Hematopoietic multipotent progenitor cell (in vitro differentiated cells): ENCODE results near the gene CNTN5. TPM values are rescaled to one million over a fixed set of nuclear protein-coding genes. Genes with fewer than 3 reads are reported as not detected.
A peak's percentile ranks its signal among the peaks of the same experiment; 100 is the strongest.

Experiments used
- DNase-seq, 3 donors: peaks; one replicate each; pipeline ENCODE4 v3.0.0-alpha.2; 2011 to 2015; ENCODE audit warnings: low read depth in 2 of 3, low spot score in 2 of 3
- total RNA-seq: library from RNA; depleted of rRNA; stranded (reverse); fragments of >200 nt; gene quantifications from one replicate; pipeline ENCODE4 v1.2.3, GENCODE V29; 2012

Gene CNTN5
- total RNA-seq, 1 donor = not detected

DNA sequence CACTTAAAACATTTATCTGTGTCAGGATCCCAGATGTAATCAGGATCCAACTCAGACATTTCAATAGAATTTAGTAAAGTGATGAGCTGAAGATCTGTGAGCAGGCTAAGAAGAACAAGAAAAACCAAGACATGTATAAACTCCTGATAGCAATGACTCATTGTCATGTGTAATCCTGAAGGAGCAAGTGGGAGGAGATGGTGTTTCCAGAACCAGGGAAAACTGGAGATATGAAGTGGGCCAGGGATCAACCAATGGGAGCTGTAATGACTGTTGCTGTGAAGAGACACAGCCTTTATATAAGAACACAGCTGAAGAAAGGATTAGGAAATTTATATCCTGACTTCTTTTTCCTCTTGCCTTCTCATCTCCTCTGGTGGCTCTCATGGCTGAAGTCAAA is 983.8 kb downstream of the CNTN5 start:
- no peak for DNase-seq

DNA sequence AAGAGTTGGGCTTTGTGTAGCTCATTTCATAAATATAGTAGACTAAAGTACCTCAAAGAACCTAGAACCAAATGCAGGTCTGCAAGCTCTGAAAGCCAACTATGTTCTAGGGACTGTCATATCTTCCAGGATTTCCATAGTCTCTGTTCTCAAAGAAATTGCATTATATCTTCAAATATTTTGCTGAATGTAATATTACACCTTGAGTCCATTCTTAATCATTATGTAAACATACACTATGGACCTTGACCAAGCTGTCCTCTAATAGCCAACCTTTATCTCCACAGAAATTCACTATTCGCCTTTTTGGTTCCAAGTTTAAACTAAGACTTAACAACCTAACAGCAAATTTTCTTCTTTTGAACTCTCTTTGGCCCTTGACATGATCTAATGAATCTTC is 987.7 kb downstream of the CNTN5 start:
- DNase-seq = no peak

DNA sequence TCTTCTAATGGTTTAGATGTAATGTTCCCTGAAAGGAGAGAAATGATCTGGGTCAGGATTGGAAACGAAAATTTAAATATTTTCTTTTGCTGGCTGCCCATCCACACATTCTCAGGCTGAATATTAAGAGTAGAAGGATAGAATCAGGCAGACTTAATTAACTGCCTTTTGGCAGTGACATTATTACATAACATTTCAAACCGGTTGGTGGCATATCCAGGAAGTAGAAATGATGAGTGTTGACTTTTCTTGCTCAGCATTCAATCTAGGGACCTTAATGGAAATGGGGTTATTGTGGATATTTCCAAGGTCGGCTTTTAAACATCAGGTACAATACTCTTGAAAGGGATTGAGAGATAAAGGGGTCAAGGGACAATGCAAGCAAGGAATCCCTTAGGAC is 989.0 kb downstream of the CNTN5 start:
- no peak for DNase-seq

DNA sequence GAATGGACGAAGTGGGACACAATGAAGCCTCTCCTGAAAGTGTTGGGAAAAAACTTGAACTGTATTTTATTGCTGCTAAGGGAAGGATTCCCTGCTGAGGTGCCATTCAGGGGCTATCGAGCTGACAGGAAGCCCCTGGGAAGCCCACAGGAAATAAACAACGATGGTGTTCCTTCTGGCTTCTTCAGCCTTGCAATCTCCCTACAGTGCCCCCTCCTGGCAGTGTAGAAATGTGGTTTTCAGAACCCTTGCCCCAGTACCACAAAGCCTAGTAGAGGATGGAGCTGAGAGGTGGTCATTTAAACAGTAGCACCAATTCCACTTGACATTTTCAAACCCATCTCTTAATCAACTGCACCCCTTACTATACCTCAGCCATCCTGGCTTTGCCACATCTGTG is 989.6 kb downstream of the CNTN5 start:
- DNase-seq = no peak

DNA sequence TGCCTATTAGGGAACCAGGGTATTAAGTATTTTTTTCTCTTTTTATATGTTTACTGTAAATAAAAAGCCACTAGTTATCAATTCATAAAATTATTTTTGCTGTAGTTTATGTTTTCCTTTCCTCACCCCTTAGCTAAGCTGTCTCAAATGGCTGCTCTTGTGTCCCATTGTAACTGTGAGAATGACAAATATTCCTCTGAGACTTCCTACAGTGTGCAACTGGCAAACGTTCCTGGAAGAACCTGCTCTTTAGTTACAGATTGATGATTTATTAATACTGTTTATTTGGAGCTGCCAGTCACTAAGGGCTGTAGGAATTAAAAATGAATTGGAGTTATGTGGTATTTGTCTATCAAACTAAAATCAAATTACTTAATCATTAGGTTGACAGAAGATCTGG is 990.9 kb downstream of the CNTN5 start:
- no peak for DNase-seq

DNA sequence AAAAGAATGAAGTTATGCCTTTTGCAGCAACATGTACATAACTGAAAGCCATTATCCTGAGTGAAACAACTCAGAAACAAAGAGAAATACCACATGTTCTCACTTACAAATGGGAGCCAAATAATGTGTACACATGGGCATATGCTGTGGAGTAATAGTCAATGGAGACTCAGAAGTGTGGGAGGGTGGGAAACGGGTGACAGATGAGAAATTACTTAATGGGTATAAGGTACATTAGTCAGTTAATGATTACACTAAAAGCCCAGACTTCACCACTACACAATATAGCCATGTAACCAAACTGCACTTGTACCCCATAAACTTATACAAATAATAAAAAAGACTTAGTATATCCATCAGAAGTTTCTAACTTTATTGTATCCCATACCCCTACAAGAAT is 992.3 kb downstream of the CNTN5 start:
- no peak for DNase-seq

DNA sequence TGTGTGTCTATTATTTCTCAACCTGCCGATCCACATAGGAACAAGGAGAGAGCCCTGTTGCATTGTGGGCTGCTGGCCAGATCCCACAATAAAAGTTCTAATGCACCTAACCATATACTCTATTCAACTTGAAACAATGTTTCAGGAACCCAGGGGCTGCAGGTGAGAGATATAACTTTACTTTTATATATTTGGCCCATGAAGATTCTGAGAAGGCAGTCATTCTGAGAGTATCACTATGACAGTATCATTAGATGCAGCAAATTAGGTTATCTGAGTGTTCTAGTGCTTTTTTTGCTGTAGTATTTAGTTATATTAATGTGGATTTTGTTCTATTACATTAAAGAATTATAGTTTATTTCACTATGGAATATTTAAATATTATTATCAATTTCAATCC is 1011.2 kb downstream of the CNTN5 start:
- no peak for DNase-seq

DNA sequence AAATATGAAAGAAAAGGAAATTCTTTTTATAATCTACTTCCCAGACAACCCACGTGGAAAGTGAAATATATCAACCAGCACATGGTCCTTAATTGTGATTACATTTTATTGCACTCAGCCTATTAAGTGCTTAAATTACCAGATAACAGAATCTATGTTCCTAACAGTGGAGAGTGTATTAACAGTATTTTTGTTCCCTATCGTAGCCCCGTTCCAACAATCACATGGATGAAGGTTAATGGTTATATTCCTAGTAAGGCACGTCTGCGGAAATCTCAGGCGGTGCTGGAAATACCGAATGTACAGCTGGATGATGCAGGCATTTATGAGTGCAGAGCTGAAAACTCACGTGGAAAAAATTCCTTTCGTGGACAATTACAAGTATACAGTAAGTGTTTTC is 1040.3 kb downstream of the CNTN5 start:
- DNase-seq = no peak

DNA sequence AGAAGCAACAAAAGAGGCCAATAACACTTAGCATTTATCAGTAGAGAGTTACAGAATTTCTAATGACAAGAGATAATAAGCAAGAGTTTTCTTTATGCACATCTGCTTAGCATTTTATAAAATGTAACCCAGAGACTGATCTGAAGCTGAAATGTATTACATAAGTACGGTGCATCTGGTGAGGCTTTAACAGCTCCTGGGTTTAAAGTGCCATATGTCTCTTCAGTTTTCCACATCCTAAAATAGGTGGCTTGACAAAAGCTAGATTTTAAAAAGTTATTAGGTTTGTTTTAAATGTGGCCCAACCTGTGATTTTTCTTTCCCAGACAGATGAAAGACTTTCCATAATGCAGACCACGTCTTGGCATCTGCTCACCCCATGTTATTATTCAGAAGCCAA is 1045.7 kb downstream of the CNTN5 start:
- no peak for DNase-seq

DNA sequence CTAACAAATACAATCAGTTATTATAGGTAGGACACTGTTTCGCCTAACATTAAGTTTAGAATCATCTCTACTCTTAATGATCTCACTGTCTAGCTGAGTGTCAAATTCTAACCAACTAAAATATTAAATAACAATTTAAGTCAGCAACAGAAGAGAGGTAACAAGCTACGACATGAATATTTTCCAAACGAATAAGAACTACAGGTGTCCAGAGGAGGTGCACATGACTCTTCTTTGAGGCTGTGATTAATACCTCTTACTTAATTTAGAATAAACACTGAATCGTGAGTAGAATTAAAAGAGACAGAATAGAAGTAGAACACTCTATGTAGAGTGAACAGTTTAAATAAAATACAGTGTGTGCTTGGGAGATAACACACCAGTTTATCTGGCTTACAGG is 1047.4 kb downstream of the CNTN5 start:
- DNase-seq = no peak

DNA sequence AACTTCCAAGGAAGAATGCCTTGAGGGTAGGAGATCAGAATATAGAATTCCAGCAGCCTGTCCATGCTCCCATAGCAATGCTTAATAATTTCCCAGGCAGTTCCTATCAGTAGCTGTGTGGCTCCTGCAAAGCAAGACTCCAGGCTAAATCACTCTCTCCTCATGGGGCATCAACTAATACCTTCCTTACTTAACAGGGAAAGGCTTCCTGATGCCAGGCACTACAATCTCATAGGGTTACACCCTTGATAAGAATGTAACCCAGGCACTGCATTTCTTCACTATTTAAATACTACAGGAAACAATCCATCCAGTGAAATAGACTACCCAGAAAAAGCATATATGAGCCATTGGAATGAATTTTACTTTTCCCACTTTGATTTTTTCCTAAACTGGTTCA is 1051.4 kb downstream of the CNTN5 start:
- no peak for DNase-seq

DNA sequence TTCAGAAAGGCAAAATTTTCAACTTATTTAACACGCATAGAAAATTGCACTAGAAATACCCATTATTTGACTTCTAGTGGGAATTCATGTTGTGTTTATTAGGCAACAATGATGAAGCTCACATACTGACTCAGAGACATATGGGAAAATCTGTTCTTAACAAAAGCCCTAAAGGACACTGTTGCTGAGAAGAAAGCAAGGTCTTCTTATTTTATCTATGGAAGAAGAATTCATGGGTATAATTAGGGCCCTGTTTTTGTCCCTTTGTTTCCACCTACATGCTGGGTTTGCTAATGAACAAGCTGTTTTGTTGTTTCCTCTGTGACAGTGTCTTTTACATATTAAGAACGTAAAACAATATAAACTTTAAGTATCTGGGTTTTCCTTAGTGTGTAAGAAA is 1059.6 kb downstream of the CNTN5 start:
- DNase-seq = no peak

DNA sequence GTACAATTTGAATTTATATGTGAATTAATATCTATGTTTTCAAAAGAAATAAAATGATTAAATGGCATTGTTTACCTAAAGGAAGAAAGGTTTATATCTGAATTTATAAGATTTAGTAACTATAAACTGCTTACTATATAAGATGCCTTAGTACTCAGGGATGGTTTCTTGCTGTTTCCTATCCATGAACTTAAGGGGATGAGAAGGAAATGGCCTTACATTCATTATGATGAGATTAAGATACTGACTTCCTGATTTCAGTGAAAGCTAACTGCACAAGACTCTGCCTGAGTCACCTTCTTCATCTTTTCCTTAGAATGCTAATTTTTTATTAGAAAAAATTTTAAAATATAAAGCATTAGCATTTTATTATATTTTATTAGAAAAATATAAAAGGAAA is 1060.1 kb downstream of the CNTN5 start:
- no peak for DNase-seq

DNA sequence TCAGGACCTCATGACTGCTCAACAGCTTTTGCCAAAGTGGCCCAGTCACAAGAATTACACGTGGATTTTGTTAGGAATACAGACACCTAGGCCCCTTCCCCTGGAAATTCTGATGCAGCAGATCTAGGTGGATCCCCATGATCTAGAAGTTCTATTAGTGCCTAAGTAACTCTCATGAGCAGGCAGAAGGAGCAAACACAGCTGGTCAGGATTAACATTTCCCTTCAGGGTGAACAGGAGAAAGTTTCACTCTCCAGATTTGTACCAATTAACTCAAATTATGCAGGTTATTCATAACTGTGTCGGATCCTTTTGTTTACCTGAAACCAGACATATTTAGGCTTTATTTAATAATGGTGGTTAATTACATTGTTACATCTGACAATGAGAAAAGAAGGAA is 1072.9 kb downstream of the CNTN5 start:
- DNase-seq = no peak

DNA sequence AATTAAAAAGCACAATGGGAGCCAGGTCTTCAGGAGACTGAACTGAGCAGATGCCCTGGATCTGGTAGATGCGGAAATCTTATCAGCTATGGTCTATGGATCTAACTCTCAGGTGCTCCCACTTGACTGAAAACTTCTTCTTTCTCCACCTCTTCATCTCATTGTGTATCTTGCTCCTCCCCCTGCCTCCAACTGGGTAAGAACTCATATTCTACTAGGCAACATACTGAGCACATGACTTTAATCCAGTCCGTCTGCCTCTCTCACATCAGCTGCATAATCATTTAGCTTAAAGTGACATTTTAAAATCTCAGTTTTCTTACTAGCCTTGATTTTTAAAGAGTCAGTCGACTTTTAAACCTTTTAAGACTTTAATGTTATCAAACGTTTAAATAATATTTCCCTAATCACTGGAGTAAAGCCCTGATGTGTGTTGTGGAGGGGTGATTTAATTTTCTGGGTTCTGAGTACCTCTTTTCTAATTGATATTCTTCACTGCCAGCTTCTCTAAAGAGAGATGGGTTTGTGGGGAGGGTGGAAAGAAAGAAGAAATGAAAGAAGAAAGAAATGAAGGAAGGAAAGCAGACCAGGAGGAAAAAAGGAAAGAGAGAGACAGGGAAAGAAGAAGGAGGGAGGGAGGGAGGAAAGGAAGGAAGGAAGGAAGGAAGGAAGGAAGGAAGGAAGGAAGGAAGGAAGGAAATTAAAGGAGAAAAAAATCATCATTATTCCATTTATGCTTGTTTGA is 1073.5 kb downstream of the CNTN5 start:
- no peak for DNase-seq

DNA sequence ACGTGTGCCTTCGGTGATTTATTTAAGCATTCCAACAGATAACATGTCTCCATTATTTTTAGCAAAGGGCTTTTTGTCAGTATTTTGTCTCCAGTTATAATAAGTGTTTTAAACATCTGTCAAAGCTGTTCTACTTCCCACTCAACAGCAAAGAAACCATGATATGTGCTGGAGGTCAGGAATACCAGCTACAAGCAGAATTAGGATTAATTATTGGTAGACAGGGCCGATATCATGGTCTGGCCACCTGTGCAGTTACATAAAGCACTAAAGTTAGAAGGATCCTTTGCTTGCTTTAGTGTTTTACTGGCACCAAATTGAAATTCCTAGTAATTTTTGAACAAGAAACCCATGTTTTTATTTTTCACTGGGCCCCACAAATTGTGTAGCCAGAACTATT is 1075.1 kb downstream of the CNTN5 start:
- DNase-seq = no peak

DNA sequence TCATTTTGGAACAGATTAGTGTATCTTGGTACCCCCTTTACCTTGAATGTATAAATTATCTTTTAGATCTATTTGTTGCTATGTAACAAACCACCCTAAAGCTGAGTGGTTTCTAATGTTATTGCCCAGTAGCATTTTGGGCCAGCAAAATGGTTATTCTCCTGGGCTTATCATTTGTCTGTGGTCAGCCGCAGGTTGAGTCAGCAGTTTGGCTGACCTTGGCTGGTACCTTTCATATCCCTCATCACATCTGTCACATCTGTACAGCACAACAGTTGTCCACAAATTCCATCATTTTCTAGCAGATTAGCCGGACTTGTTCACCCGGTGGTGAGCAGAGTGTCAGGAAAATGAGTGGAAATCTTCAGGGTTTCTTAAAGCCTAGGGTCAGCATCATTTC is 1077.8 kb downstream of the CNTN5 start:
- no peak for DNase-seq

DNA sequence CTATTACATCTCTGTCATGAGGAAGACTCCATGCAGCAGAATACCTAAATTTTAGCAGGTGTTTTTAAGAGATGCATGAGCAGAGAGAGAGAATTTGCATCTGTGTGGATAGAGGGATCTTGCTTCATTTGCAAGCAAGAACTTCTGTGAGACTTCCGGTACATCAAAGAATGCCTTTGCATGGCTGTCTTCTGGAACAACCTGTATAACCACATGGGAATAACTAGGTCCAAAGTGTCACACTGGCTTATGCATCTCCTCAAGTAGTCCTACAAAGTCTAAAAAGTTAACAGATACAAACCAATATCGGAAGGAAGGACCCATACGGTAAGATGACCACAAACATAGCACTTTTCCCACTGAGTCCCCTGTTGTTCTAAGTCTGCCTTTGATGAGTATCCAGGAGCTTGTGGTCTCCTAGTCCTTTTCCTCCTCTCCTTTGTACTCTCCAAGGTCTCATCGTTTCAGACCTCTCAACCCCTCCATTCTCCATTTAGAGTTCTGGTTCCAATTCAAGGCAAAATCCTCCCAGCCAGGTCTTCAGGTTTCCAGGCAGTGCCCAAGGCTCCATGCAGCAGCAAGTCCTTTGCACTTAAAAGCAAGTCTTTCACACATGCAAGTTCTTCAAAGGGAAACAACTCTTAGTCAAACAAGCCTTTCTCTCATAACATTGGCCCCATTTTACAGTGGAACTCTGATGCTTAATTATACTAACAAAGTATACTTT is 1084.7 kb downstream of the CNTN5 start:
- no peak for DNase-seq

DNA sequence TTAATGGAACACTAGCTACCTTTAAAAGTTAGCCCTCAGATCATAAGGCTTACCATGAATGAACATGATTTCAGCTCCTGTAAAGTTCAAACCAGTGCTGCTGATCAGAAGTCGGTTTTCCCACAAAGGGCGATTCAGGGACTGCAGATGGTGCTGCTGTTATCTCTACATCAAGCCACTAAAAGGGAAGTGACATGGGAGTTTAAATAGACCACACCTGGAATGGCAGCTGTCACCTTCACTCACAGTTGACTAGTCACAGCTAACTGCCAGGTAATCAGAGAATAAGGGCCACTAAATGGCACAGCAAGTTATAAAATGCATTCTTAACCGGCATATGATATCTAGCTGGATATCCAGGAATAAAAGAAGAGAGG is 1085.2 kb downstream of the CNTN5 start:
- DNase-seq = peak in 2 of 3 donors; percentile 0 to 23

DNA sequence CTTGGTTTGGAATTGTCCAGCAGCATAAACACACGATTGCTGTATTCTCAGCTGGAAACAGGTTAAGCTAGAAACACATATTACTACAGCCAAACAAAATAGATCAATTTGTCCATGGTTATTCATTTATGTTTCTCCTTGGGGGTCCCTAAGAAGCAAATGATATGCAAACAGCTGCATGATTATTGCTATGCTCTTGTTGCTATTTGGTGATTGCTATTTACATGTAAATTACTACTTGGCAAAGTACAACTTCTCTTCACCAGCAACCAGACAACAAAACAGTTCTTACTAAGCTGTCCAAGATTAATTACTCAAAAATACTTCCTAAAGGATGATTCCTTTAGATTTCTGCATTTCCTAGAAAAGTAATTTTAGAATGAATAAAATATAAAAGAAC is 1098.4 kb downstream of the CNTN5 start:
- no peak for DNase-seq

DNA sequence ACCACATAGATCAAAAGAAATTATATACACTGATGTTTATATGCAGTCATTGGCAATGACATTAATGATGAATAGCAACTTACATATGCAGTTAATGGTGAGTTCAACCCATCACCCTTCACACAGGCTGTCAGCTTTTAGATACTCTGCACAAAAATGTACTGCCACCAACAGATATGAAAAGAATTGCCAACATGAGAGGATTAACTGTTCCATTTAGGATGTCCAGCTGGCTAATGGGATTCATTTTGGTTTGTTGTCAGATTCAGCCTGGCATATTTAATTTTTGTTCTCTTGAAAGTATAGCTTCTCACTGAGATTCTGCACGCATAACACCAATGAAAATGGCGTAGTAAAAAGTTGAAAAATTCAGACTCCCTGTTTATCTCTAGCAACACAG is 1112.4 kb downstream of the CNTN5 start:
- DNase-seq = no peak

DNA sequence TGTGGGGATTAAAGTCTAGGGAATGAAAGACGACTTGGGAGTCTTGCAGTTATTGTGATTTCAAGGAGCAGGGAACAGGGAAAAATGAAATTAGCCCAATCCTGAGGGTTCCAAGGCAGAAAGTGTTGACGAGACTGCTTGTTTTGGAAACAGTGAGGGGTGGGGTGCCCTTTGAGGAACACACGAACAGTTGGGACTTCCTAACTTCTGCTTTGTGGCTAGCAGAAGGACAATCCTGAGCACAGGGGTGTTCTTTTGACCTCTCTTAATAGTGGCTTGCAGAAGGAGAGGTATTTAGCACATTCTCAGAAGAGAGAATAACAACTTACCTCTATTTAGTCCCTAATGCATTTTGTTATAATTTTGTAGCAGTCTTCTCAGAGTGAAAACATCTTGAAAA is 1120.5 kb downstream of the CNTN5 start:
- peak in 2 of 3 donors; percentile 6 to 32 for DNase-seq

DNA sequence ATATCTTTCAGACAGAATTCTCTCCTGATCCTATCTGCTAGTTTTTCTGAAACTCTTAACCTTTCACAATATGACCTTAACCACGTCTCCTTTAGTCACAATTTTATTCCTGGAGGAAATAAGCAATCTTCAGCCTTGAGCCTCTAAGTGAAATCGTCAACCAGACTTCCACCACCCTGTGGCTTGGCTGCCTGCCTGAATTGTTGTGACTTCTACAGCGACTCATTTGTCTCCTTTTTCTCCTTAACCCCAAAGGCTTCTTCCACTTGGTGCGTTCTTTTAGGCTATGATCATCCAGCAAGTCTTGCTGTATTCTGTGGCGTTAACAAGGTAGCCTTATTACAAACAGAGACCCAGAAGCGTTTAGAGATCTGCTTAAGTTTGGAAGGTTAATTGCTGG is 1131.2 kb downstream of the CNTN5 start:
- peak in 1 of 3 donors; percentile 59 for DNase-seq
